HUES6 (cell line): Measurements from ENCODE around the gene TAAR2.
"Not testable (repeated sequence)": the region's sequence is repeated elsewhere in the genome, so short reads cannot be mapped to it uniquely, and the experiment has no call there.

Experiments
- H3K27ac ChIP-seq: 2 replicates; pipeline ENCODE4 v1.7.0; 2013; ENCODE audit warnings: low read depth, mild to moderate bottlenecking, low read length, inconsistent platforms
- H3K27me3 ChIP-seq: 2 replicates; pipeline ENCODE4 v1.6.1; 2013; ENCODE audit warnings: low read length; ENCODE audit not compliant: control insufficient read depth, insufficient read depth
- H3K36me3 ChIP-seq: 2 replicates; pipeline ENCODE4 v1.6.1; 2013; ENCODE audit warnings: low read length; ENCODE audit not compliant: control insufficient read depth, insufficient read depth
- H3K4me1 ChIP-seq: 2 replicates; pipeline ENCODE4 v1.6.1; 2013; ENCODE audit warnings: low read length; ENCODE audit not compliant: control insufficient read depth, insufficient read depth
- H3K4me3 ChIP-seq: 2 replicates; pipeline ENCODE4 v1.5.1; 2013; ENCODE audit warnings: low read depth, low read length
- H3K9ac ChIP-seq: one replicate; pipeline ENCODE4 v1.6.1; 2013; ENCODE audit warnings: mild to moderate bottlenecking, low read length
- H3K9me3 ChIP-seq: 2 replicates; pipeline ENCODE4 v1.6.1; 2013; ENCODE audit warnings: low read depth, low read length; ENCODE audit not compliant: control insufficient read depth, insufficient read depth

The TAAR2 gene

DNA sequence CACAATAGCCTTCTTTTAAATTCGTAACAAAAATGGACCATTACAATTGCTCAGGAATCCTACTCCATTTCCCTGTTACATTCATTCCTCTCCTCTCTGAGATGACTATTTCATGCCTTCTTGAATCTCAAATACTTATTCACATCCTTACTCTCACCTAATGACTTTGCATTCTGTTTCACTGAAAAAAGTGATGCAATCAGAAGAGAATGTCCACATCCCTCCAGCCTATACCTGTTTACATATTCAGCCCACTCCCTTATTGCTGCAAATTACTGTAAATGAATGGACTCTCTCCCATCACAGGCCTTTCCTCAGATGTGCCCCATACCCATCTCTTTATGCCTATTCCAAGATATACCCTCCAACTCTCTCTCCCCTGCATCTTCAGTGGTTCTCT is 26.4 kb upstream of the TAAR2 start:
- Histone ChIP-seq H3K4me1 (peaks cover 4% of the 10 kb centered on the region; the same call in 1 of the 2 replicates), H3K27me3 (no peaks in the 10 kb centered on the region)

DNA sequence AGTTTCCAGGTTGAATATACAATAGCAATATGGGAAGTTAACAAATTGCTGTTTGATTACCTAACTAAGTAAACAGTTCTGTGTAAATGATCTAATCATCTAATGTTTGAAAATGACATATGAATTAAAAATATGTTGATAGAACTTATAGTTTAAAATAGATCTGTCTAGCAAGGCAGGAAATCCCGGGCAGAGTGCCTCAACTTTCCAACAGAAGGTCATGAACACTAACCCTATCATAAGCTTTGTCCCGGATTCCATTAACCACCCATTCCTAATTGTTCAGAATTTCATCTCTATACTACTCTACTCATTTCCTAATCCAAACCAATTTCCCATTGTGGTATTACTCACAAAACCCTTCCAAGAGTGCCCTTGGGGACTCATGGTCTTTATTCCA is 24.8 kb upstream of the TAAR2 start:
- H3K4me1 ChIP-seq = peaks cover 4% of the 10 kb centered on the region; the same call in 1 of the 2 replicates
- no peaks in the 10 kb centered on the region for H3K36me3 ChIP-seq
- H3K9ac ChIP-seq = no peak overlapping the region
- no peaks in the 10 kb centered on the region for H3K9me3 ChIP-seq
- no peak overlapping the region for H3K27ac ChIP-seq
- H3K27me3 ChIP-seq = no peaks in the 10 kb centered on the region
- H3K4me3 ChIP-seq = no peak overlapping the region

More for the DNA sequence above, 26.4 kb upstream of the TAAR2 start:
- Histone ChIP-seq H3K9me3 (no peaks in the 10 kb centered on the region), H3K36me3 (no peaks in the 10 kb centered on the region), H3K4me3 (no peak overlapping the region), H3K27ac (no peak overlapping the region), H3K9ac (no peak overlapping the region)

DNA sequence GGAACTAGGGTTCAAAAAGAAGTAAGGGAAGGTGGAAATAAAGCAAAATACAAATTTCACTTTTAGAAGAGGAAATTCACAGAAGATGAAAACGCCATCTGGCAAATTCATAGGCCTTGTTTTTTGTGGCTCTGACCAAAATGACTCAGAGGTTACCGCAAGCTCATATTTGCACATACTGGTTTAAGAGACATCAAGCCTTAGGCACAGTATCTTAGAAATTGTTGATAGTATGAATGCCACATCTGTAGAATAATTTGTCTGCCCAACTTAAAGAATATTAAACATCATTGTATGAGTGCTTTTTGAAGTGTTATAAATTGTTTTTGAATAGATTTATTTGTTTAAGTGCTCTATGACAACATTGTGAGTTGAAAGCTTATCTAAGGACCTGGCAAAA is 24.3 kb upstream of the TAAR2 start:
- H3K27me3 ChIP-seq = no peaks in the 10 kb centered on the region
- no peak overlapping the region for H3K9ac ChIP-seq
- no peaks in the 10 kb centered on the region for H3K9me3 ChIP-seq
- H3K4me3 ChIP-seq = no peak overlapping the region
- no peak overlapping the region for H3K27ac ChIP-seq
- H3K4me1 ChIP-seq = peaks cover 4% of the 10 kb centered on the region; the same call in 1 of the 2 replicates
- H3K36me3 ChIP-seq = no peaks in the 10 kb centered on the region

DNA sequence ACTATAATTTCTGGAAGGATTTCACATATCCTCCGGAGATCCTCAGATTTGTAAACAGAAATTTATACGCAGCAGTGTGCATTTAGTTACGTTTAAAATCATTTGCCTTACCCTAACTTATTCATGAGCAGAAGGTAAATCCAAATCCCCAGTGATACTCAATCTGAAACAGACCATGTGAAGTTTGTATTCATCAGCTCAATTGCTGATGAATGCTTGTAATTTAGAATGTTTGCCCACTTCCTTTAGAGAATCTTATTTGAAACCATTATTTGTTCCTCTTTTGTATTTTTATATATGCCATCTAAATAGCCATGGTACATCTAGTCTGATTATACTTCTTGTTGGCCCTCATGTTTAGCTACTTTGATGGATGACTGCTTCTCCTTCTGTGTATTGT is 19.5 kb upstream of the TAAR2 start:
- Histone ChIP-seq H3K4me1 (no peaks in the 10 kb centered on the region), H3K9ac (no peak overlapping the region), H3K9me3 (no peaks in the 10 kb centered on the region), H3K36me3 (no peaks in the 10 kb centered on the region), H3K27ac (no peak overlapping the region), H3K27me3 (no peaks in the 10 kb centered on the region), H3K4me3 (no peak overlapping the region)

DNA sequence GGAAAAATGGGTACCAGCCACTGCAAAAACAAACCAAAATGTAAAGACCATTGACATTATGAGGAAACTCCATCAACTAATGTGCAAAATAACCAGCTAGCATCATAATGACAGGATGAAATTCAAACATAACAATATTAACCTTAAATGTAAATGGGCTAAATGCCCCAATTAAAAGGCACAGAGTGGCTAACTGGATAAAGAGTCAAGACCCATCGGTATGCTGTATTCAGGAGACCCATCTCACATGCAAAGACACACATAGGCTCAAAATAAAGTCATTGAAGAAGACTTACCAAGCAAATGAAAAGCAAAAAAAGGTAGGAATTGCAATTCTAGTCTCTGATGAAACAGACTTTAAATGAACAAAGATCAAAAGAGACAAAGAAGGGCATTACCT is 13.1 kb upstream of the TAAR2 start:
- H3K4me1 ChIP-seq, H3K4me3 ChIP-seq, H3K36me3 ChIP-seq, H3K27ac ChIP-seq, H3K27me3 ChIP-seq, H3K9me3 ChIP-seq, H3K9ac ChIP-seq: not testable (repeated sequence)

DNA sequence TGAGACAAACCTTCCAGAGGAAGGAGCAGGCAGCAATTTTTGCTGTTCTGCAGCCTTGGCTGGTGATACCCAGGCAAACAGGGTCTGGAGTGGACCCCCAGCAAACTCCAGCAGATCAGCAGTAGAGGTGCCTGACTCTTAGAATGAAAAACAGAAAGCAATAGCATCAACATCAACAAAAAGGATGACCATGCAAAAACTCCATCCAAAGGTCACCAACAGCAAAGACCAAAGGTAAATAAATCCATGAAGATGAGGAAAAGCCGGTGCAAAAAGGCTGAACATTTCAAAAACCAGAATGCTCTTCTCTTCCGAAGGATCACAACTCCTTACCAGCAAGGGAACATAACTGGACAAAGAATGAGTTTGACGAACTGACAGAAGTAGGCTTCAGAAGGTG is 11.8 kb upstream of the TAAR2 start:
- not testable (repeated sequence) for H3K36me3 ChIP-seq, H3K27me3 ChIP-seq, H3K4me1 ChIP-seq, H3K9me3 ChIP-seq, H3K27ac ChIP-seq, H3K9ac ChIP-seq, H3K4me3 ChIP-seq

DNA sequence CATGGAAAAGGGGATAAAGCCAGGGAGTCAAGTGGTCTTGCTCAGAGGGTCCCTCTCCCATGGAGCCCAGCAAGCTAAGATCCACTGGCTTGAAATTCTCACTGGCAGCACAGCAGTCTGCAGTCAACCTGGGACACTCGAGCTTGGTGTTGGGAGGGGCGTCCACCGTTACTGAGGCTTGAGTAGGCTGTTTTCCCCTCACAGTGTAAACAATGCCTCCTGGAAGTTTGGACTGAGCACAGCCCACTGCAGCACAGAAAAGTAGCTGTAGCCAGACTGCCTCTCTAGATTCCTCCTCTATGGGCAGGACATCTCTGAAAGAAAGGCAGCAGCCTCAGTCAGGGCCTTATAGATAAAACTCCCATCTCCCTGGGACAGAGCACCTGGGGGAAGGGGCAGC is 11.2 kb upstream of the TAAR2 start:
- not testable (repeated sequence) for H3K27me3 ChIP-seq, H3K4me3 ChIP-seq, H3K27ac ChIP-seq, H3K4me1 ChIP-seq, H3K36me3 ChIP-seq, H3K9me3 ChIP-seq, H3K9ac ChIP-seq

DNA sequence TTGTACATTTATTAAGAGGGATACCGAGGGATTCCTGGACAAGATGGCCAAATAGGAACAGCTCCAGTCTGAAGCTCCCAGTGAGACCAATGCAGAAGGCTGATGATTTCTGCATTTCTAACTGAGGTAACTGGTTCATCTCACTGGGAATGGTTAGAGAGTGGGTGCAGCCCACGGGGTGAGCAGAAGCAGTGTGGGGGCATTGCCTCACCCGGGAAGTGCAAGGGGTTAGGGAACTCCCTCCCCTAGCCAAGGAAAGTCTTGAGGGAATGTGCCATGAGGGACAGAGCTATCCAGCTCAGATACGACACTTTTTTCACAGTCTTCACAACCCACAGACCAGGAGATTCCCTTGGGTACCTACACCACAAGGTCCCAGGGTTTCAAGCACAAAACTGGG is 10.7 kb upstream of the TAAR2 start:
- no peak overlapping the region for H3K9ac ChIP-seq
- no peak overlapping the region for H3K27ac ChIP-seq
- H3K4me3 ChIP-seq = no peak overlapping the region
- no peaks in the 10 kb centered on the region for H3K27me3 ChIP-seq
- H3K36me3 ChIP-seq = no peaks in the 10 kb centered on the region
- no peaks in the 10 kb centered on the region; the same call in 1 of the 2 replicates for H3K4me1 ChIP-seq
- H3K9me3 ChIP-seq = no peaks in the 10 kb centered on the region

DNA sequence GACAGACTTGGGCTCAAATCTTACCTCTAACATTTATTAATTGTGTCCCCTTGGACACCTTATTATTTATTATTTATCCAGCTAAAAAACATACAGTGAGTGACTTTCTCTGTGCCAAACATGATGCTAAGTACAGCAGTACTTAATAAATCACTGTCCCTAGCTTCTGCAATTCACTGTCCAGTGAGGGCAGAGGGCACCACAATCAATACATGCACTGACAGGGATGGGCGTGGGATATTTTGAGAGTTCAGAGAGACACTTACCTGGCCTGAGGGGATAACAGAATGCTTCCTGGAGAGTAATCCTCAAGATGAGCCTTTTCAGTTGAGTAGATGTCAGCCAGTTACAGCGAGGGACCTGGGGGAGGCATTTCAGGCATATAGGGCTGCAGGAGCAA is 9.3 kb upstream of the TAAR2 start:
- no peaks in the 10 kb centered on the region for H3K36me3 ChIP-seq
- H3K9me3 ChIP-seq = no peaks in the 10 kb centered on the region
- H3K27me3 ChIP-seq = no peaks in the 10 kb centered on the region
- H3K4me3 ChIP-seq = no peak overlapping the region
- no peak overlapping the region for H3K9ac ChIP-seq
- H3K4me1 ChIP-seq = no peaks in the 10 kb centered on the region; the same call in 1 of the 2 replicates
- no peak overlapping the region for H3K27ac ChIP-seq

DNA sequence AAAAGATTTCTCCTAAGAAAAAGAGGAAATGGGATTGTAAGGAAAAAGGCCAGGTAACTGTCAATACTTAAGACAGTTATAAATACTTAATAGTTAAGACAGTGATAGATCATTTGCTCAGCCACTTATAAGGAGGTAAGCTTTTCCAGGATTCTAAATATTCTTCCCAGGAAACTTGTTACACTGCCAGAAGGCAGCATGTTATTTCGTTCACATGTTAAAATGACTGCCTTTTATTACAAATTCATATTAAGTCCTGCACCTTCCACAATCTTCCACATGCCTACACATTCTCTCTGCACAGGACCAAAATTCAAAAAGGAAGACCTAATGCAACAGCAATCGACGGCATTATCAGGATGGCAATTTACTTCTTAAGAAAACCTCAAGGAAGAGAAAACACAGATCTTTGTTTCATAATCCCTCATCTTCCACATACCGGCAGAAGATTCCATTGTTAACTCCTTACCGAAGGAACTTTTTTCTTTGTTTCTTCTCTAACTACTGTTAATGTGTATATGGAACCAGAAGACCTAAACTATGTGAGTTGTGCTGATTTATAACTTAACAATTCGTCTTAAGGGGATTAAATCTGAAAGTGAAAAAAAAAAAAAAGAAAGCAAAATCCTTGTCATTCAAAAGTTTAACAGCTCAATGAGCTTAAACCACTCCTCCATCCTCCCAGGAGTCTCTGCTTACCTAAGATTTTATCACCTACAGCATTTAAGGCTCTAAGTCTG is 799 bp downstream of the TAAR2 start:
- Histone ChIP-seq H3K4me1 (no peaks in the 10 kb centered on the region), H3K27me3 (no peaks in the 10 kb centered on the region), H3K36me3 (no peaks in the 10 kb centered on the region), H3K27ac (no peak overlapping the region), H3K9ac (no peak overlapping the region), H3K9me3 (no peaks in the 10 kb centered on the region), H3K4me3 (no peak overlapping the region)

DNA sequence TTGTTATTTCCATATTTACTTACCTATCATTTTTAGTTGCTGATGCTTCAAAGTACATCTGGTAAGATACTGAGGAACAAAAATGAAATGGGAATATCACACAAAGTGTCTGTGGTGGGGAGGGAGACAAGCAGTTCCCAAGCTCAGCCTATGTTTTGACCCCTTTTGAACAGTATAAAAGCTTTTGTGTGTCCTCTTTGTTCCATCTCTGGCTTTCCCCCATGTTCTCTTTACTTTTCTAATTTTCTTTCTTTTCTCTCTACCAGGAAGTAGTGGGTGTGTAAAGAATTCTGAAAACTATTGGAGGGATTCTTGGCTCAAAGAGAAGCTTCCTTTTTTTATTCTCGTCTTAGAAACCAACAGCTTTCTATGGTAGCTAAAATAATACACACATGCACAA is 7.4 kb downstream of the TAAR2 start:
- Histone ChIP-seq H3K9ac (no peak overlapping the region), H3K36me3 (no peaks in the 10 kb centered on the region), H3K27ac (no peak overlapping the region), H3K4me3 (no peak overlapping the region), H3K4me1 (no peaks in the 10 kb centered on the region; the same call in 1 of the 2 replicates), H3K9me3 (no peaks in the 10 kb centered on the region), H3K27me3 (no peaks in the 10 kb centered on the region)
